Adipocyte (in vitro differentiated cells): ENCODE measurements around the gene IFT81.

ENCODE experiments used
- DNase-seq: peaks from one replicate; pipeline ENCODE4 v3.0.0-alpha.2; 2015; ENCODE audit warnings: low read depth
- H3K27me3 ChIP-seq: replicated peaks from 2 replicates; pipeline ENCODE4 v1.7.0; 2013; ENCODE audit warnings: mild to moderate bottlenecking, low read length, moderate library complexity; ENCODE audit not compliant: control insufficient read depth, insufficient read depth
- H3K36me3 ChIP-seq: 2 replicates; pipeline ENCODE4 v1.7.0; 2013; ENCODE audit warnings: low read length, mild to moderate bottlenecking, moderate library complexity; ENCODE audit not compliant: control insufficient read depth, insufficient read depth, severe bottlenecking
- H3K4me1 ChIP-seq: 2 replicates; pipeline ENCODE4 v1.7.0; 2013; ENCODE audit warnings: mild to moderate bottlenecking, low read length, moderate library complexity; ENCODE audit not compliant: control insufficient read depth, insufficient read depth
- H3K4me3 ChIP-seq: 2 replicates; pipeline ENCODE4 v1.7.0; 2013; ENCODE audit warnings: mild to moderate bottlenecking, low read length, moderate library complexity
- H3K9ac ChIP-seq: 2 replicates; pipeline ENCODE4 v1.7.0; 2013; ENCODE audit warnings: mild to moderate bottlenecking, low read length, moderate library complexity
- H3K9me3 ChIP-seq: 2 replicates; pipeline ENCODE4 v1.7.0; 2013; ENCODE audit warnings: mild to moderate bottlenecking, low read length, moderate library complexity; ENCODE audit not compliant: control insufficient read depth

IFT81 gene

DNA sequence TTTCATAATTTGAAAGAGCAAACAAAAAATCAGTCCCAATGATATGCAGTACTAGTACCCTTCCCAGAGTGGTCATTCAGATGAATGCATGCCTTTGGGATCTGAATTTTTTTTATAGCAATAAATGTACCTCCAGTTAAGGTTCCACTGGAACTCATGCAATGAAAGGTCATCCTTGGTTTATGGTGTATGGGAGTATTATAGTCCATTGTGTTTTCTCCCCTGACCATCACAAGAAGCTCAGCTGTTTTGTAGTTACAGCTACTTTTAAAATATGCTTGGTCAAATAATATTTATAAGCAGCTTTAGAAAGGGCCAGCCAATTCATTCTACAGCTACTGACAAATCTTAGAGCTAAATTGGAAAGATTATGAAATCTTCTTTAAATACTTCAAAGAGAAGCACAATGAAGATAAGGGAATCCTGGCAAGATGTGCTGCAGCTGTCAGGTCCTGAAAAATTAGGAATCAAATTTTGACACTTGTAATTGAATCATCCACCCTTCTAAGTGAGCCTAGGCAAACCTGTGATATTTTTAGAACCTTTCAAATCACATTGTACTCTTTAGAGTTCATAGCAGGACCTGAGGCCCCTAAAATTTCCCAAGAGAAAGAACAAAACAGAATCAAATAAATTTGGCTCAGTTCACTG lies 46.5 kb downstream of the IFT81 start:
- Histone ChIP-seq H3K9me3 (no peaks in the 10 kb centered on the region), H3K9ac (no peak overlapping the region), H3K4me3 (no peak overlapping the region), H3K36me3 (peaks cover 11% of the 10 kb centered on the region), H3K27me3 (no peaks in the 10 kb centered on the region), H3K4me1 (peaks cover 8% of the 10 kb centered on the region)
- no peak for DNase-seq

GRCh38 chr12:110171186-110171538 lies 47.0 kb downstream of the IFT81 start:
- Histone ChIP-seq H3K9me3 (no peaks in the 10 kb centered on the region), H3K4me3 (no peak overlapping the region), H3K9ac (no peak overlapping the region), H3K4me1 (peaks cover 8% of the 10 kb centered on the region), H3K27me3 (no peaks in the 10 kb centered on the region), H3K36me3 (peaks cover 11% of the 10 kb centered on the region)
- DNase-seq, result no peak

DNA sequence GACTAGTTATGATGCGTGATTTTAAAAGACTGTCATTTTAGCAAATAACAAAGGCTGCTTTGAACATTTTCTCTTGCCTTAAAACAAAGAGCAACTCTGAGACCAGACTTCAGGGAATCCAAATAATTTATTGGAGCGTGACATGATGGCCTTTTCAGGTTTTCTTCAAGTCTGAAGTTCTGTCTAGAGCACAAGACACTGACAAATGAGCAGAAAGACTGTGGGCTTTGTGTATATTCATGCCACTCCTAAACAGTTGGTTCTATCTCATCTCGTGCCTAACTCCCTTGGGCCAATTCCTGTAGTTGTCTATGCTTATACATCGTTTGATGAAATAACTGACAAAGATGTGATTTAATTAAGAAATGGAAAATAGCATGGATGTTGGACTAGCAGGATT lies 47.5 kb downstream of the IFT81 start:
- H3K9me3 ChIP-seq, result no peaks in the 10 kb centered on the region
- H3K4me3 ChIP-seq, result no peak overlapping the region
- H3K4me1 ChIP-seq, result peaks cover 12% of the 10 kb centered on the region
- no peak for DNase-seq
- H3K36me3 ChIP-seq, result peaks cover 11% of the 10 kb centered on the region
- H3K9ac ChIP-seq, result no peak overlapping the region
- H3K27me3 ChIP-seq, result no peaks in the 10 kb centered on the region

- Histone ChIP-seq H3K27me3 (no peaks in the 10 kb centered on the region), H3K9me3 (no peaks in the 10 kb centered on the region), H3K4me3 (no peak overlapping the region), H3K9ac (no peak overlapping the region), H3K4me1 (peaks cover 24% of the 10 kb centered on the region), H3K36me3 (peaks cover 5% of the 10 kb centered on the region)
- no peak for DNase-seq
Observed at GRCh38 chr12:110174373-110174996, 50.3 kb downstream of the IFT81 start.

- Histone ChIP-seq H3K9me3 (no peaks in the 10 kb centered on the region), H3K4me3 (no peak overlapping the region), H3K4me1 (peaks cover 28% of the 10 kb centered on the region), H3K36me3 (peaks cover 5% of the 10 kb centered on the region), H3K9ac (no peak overlapping the region), H3K27me3 (no peaks in the 10 kb centered on the region)
- DNase-seq, result no peak
Observed at GRCh38 chr12:110175201-110175600, 51.0 kb downstream of the IFT81 start.

DNA sequence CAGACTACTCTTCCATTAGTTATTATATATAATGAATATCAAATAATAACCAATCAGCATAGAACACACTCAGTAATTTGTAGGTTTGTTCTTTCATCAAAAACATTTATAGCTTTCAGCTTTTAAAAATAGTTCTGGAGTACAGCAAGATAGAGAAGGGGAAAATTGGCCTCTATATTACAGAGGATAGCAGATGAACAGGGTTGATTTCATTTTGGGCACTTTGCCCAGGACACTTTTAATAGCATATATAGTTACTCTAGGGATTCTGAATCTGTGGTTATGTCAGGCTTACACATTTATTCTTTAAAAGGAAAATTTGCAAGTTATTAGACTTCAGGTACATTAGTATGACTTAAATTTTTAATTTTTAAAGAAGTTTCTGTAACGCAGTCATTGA lies 52.6 kb downstream of the IFT81 start:
- H3K9me3 ChIP-seq, result no peaks in the 10 kb centered on the region
- peak; percentile 77 for DNase-seq
- H3K9ac ChIP-seq, result no peak overlapping the region
- H3K4me1 ChIP-seq, result peaks cover 33% of the 10 kb centered on the region
- H3K4me3 ChIP-seq, result no peak overlapping the region
- H3K27me3 ChIP-seq, result no peaks in the 10 kb centered on the region
- peaks cover 2% of the 10 kb centered on the region for H3K36me3 ChIP-seq

GRCh38 chr12:110179291-110179690 lies 55.1 kb downstream of the IFT81 start:
- peak; percentile 58 for DNase-seq

DNA sequence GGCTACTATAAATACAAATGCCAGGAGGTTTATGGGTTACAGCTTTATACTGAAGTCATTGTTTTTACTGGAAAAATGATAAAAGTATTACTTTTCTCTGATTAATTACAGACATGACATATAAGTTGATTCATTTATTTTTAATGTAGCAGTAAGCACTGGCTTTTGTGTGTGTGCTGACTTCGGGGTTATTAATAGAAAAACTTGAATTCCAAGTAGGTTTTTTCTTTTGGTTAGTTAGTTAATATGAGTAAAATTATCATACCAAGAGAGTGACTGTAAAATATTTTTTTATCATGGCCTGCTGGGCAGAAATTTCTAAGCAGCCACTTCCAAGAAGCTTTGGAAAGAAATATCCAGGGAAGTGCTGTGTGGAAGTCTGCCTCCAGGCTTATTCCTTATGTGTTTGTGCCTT lies 56.4 kb downstream of the IFT81 start:
- peaks cover under 1% of the 10 kb centered on the region for H3K36me3 ChIP-seq
- no peak overlapping the region for H3K4me3 ChIP-seq

More at GRCh38 chr12:110179291-110179690, 55.1 kb downstream of the IFT81 start:
- Histone ChIP-seq H3K9ac (no peak overlapping the region), H3K9me3 (no peaks in the 10 kb centered on the region), H3K27me3 (no peaks in the 10 kb centered on the region), H3K4me1 (peaks cover 33% of the 10 kb centered on the region), H3K4me3 (no peak overlapping the region), H3K36me3 (no peaks in the 10 kb centered on the region)

DNA sequence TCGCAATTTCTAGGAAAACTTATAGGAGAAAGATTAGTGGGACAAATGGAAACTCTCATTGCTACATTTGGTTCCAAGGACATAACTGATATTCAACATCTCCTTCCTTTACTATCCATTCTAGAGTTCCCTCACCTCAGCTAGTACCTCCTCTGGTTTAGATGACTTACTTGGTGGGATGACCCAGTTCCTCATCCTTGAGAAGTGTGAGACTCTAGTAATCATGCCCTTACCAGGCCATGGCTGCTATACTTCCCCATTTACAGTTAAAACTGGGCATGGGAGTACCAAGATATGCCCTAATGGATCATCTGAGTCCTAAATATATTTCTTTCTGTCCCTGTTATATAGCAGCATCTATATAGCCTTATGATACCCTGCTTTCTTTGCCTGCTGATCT lies 58.1 kb downstream of the IFT81 start:
- no peak for DNase-seq

More for the DNA sequence above, 56.4 kb downstream of the IFT81 start:
- Histone ChIP-seq H3K9me3 (peaks cover 3% of the 10 kb centered on the region), H3K9ac (peak overlapping the region; percentile 78), H3K27me3 (no peaks in the 10 kb centered on the region), H3K4me1 (peaks cover 33% of the 10 kb centered on the region)
- peak; percentile 48 for DNase-seq

DNA sequence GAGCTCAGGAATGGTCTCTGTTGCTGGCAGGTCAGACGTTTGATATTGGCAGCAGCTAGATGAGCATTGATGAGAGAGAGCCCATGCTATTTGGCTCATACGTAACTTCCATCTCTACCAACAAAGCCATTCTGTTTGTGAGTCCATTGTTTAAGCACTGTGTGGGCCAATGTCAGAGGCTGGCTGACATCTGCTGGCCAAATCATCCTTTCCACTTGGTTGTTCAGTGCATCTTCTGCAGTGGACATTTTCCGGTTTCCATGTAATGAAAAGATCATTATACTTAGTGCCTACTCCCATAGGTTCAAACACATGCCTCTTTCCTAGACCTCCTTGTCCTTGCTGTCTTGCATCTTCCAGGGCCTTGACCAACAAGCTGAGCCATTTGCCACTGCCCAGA lies 59.2 kb downstream of the IFT81 start:
- peaks cover 23% of the 10 kb centered on the region for H3K4me1 ChIP-seq
- no peak overlapping the region for H3K4me3 ChIP-seq
- no peak overlapping the region for H3K9ac ChIP-seq
- peaks cover 5% of the 10 kb centered on the region for H3K36me3 ChIP-seq
- H3K9me3 ChIP-seq, result peaks cover 18% of the 10 kb centered on the region
- no peak for DNase-seq
- no peaks in the 10 kb centered on the region for H3K27me3 ChIP-seq

More for the DNA sequence above, 58.1 kb downstream of the IFT81 start:
- Histone ChIP-seq H3K4me3 (no peak overlapping the region), H3K4me1 (peaks cover 23% of the 10 kb centered on the region), H3K9ac (no peak overlapping the region), H3K9me3 (peaks cover 18% of the 10 kb centered on the region), H3K36me3 (peaks cover 5% of the 10 kb centered on the region), H3K27me3 (no peaks in the 10 kb centered on the region)

DNA sequence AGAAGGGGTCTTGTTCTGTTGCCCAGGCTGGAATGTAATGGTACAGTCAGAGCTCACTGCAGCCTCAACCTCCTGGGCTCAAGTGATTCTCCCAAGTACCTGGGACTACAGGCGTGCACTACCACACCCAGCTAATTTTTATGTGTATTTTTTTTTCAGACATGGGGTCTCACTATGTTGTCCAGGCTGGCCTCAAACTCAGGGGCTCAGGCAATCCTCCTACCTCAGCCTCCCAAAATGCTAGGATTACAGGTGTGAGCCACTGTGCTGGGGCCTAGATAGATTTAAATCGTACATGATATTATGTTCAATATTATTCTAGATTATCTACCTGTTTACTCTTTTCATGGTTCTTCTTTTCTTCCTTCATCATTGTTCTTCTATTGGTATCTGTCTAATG lies 61.5 kb downstream of the IFT81 start:
- peak overlapping the region; percentile 40 for H3K4me3 ChIP-seq
- H3K27me3 ChIP-seq, result no peaks in the 10 kb centered on the region
- H3K36me3 ChIP-seq, result peaks cover 5% of the 10 kb centered on the region

More for the DNA sequence above, 61.5 kb downstream of the IFT81 start:
- Histone ChIP-seq H3K9ac (no peak overlapping the region), H3K9me3 (peaks cover 18% of the 10 kb centered on the region), H3K4me1 (peaks cover 9% of the 10 kb centered on the region)
- DNase-seq, result no peak
